WTC11 (cell line): ENCODE data around the gene GRIK2. TPM values are rescaled to one million over a fixed set of nuclear protein-coding genes. Genes with fewer than 3 reads are reported as not detected.

Experiments
- ATAC-seq: fragments of 200-7000 bp; cut with Tn5 transposase; 2 replicates; pipeline ENCODE4 v1.10.0; 2021; ENCODE audit warnings: mild to moderate bottlenecking, moderate library complexity
- CTCF ChIA-PET: fragments of 300-600 bp; sonication (Branson Sonifier 250); formaldehyde crosslinking; loops from one replicate; lab custom pipeline; 2021; ENCODE audit warnings: antibody characterized with exemption; lab: Charles Lee
- POLR2A ChIA-PET: fragments of 350-600 bp; sonication (Branson Sonifier 250); formaldehyde crosslinking; loops from one replicate; lab custom pipeline; 2021; ENCODE audit warnings: antibody characterized with exemption; lab: Charles Lee
- DNase-seq: peaks from one replicate; pipeline ENCODE4 v3.0.0; 2021; ENCODE audit warnings: low spot score
- H3K27ac Mint-ChIP-seq: 2 replicates; pipeline ENCODE4 v1.8.0; 2021; ENCODE audit warnings: mixed read lengths
- H3K27me3 Mint-ChIP-seq: 2 replicates; pipeline ENCODE4 v1.8.0; 2021; ENCODE audit warnings: low read depth, mild to moderate bottlenecking, moderate library complexity, mixed read lengths
- H3K36me3 Mint-ChIP-seq: 2 replicates; pipeline ENCODE4 v1.8.0; 2021; ENCODE audit warnings: mixed read lengths
- H3K4me1 Mint-ChIP-seq: 2 replicates; pipeline ENCODE4 v1.8.0; 2022; ENCODE audit warnings: mixed read lengths
- H3K4me3 Mint-ChIP-seq: 2 replicates; pipeline ENCODE4 v1.8.0; 2021; ENCODE audit warnings: mild to moderate bottlenecking, moderate library complexity, mixed read lengths
- H3K9me3 Mint-ChIP-seq: 2 replicates; pipeline ENCODE4 v1.8.0; 2021; ENCODE audit warnings: mixed read lengths
- ETV6 ChIP-seq: sonication (generic); formaldehyde crosslinking; IDR thresholded peaks from 2 replicates; pipeline ENCODE4 v1.8.1; 2022; ENCODE audit warnings: mild to moderate bottlenecking, missing genetic modification reagents
- GABPB1 ChIP-seq: sonication (generic); formaldehyde crosslinking; IDR thresholded peaks from 2 replicates; pipeline ENCODE4 v1.8.1; 2023; ENCODE audit warnings: mild to moderate bottlenecking, missing genetic modification reagents
- OVOL2 ChIP-seq: fragments of 250-450 bp; sonication (Bioruptor Pico); IDR thresholded peaks from 2 replicates; pipeline ENCODE4 v1.9.0; 2021; ENCODE audit warnings: mild to moderate bottlenecking, borderline replicate concordance
- TCF7 ChIP-seq: sonication (generic); formaldehyde crosslinking; IDR thresholded peaks from 2 replicates; pipeline ENCODE4 v1.8.0; 2022; ENCODE audit warnings: mild to moderate bottlenecking, low read depth, missing genetic modification reagents, moderate library complexity
- ZNF219 ChIP-seq: sonication (generic); formaldehyde crosslinking; IDR thresholded peaks from 2 replicates; pipeline ENCODE4 v1.8.0; 2023; ENCODE audit warnings: missing genetic modification reagents, mild to moderate bottlenecking, borderline replicate concordance
- ZNF396 ChIP-seq: fragments of 250-450 bp; sonication (Bioruptor Pico); IDR thresholded peaks from 2 replicates; pipeline ENCODE4 v1.8.0; 2021; ENCODE audit warnings: mild to moderate bottlenecking, moderate library complexity, borderline replicate concordance
- total RNA-seq: library from RNA; stranded (reverse); gene quantifications from 3 replicates; pipeline ENCODE4 v1.2.3, GENCODE V29; 2021
- TF ChIP-seq, protein P1 (sequence below): sonication (generic); formaldehyde crosslinking; conservative IDR thresholded peaks from 2 replicates; pipeline ENCODE4 v1.8.1; 2023; ENCODE audit warnings: mild to moderate bottlenecking, low read depth, missing genetic modification reagents, moderate library complexity
- TF ChIP-seq, protein P2 (sequence below): sonication (generic); formaldehyde crosslinking; IDR thresholded peaks from 2 replicates; pipeline ENCODE4 v1.8.1; 2022; ENCODE audit warnings: low read depth, missing genetic modification reagents, borderline replicate concordance
- TF ChIP-seq, protein P3 (sequence below): sonication (generic); formaldehyde crosslinking; IDR thresholded peaks from 2 replicates; pipeline ENCODE4 v1.8.1; 2023; ENCODE audit warnings: mild to moderate bottlenecking, missing genetic modification reagents
- TF ChIP-seq, protein P4 (sequence below): sonication (generic); formaldehyde crosslinking; IDR thresholded peaks from 2 replicates; pipeline ENCODE4 v1.8.0; 2023; ENCODE audit warnings: missing genetic modification reagents, mild to moderate bottlenecking, borderline replicate concordance
- TF ChIP-seq, protein P5 (sequence below): sonication (generic); formaldehyde crosslinking; IDR thresholded peaks from 2 replicates; pipeline ENCODE4 v1.8.0; 2023; ENCODE audit warnings: mild to moderate bottlenecking, missing genetic modification reagents
- TF ChIP-seq, protein P6 (sequence below): sonication (generic); formaldehyde crosslinking; IDR thresholded peaks from 2 replicates; pipeline ENCODE4 v1.8.0; 2022; ENCODE audit warnings: missing genetic modification reagents
- TF ChIP-seq, protein P7 (sequence below): sonication (generic); formaldehyde crosslinking; conservative IDR thresholded peaks from 2 replicates; pipeline ENCODE4 v1.8.1; 2022; ENCODE audit warnings: mild to moderate bottlenecking, missing genetic modification reagents
- TF ChIP-seq, protein P8 (sequence below): sonication (generic); formaldehyde crosslinking; IDR thresholded peaks from 2 replicates; pipeline ENCODE4 v1.8.1; 2022; ENCODE audit warnings: mild to moderate bottlenecking, missing genetic modification reagents, moderate library complexity, borderline replicate concordance

Gene GRIK2
- total RNA-seq, 1 experiment from 2014 or later = 2.7 TPM

DNA sequence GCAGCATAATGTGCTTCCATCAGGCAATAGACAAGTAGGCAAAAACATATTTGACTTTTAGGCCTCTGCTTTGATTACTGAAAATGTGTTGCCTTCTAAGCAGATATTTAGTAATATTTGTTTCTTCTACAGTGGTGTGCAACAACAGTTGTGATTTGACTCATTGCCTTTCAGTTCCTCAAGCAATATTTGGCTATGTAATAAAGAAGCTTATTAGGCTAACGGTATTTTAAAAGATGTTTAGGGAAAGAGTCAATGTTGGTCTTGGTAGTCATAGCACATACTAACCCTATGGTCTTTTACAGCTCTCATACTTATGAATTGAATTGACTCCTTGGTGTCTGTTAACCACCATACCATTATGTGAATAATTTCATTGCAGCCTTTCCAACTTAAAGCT is 124.1 kb downstream of the GRIK2 start:
- Mint-ChIP-seq H3K9me3 (no peaks in the 10 kb centered on the region), H3K27ac (no peak overlapping the region), H3K4me1 (peaks cover 14% of the 10 kb centered on the region), H3K4me3 (no peak overlapping the region)
- POLR2A ChIA-PET = no interaction called here
- TF ChIP-seq TCF7 (CRISPR knock-in tag) (no peak), ZNF219 (CRISPR knock-in tag) (no peak)
- TF ChIP-seq, protein P1, sequence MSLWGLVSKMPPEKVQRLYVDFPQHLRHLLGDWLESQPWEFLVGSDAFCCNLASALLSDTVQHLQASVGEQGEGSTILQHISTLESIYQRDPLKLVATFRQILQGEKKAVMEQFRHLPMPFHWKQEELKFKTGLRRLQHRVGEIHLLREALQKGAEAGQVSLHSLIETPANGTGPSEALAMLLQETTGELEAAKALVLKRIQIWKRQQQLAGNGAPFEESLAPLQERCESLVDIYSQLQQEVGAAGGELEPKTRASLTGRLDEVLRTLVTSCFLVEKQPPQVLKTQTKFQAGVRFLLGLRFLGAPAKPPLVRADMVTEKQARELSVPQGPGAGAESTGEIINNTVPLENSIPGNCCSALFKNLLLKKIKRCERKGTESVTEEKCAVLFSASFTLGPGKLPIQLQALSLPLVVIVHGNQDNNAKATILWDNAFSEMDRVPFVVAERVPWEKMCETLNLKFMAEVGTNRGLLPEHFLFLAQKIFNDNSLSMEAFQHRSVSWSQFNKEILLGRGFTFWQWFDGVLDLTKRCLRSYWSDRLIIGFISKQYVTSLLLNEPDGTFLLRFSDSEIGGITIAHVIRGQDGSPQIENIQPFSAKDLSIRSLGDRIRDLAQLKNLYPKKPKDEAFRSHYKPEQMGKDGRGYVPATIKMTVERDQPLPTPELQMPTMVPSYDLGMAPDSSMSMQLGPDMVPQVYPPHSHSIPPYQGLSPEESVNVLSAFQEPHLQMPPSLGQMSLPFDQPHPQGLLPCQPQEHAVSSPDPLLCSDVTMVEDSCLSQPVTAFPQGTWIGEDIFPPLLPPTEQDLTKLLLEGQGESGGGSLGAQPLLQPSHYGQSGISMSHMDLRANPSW (CRISPR knock-in tag) = no peak
- TF ChIP-seq, protein P2, sequence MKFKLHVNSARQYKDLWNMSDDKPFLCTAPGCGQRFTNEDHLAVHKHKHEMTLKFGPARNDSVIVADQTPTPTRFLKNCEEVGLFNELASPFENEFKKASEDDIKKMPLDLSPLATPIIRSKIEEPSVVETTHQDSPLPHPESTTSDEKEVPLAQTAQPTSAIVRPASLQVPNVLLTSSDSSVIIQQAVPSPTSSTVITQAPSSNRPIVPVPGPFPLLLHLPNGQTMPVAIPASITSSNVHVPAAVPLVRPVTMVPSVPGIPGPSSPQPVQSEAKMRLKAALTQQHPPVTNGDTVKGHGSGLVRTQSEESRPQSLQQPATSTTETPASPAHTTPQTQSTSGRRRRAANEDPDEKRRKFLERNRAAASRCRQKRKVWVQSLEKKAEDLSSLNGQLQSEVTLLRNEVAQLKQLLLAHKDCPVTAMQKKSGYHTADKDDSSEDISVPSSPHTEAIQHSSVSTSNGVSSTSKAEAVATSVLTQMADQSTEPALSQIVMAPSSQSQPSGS (CRISPR knock-in tag) = no peak
- TF ChIP-seq, protein P3, sequence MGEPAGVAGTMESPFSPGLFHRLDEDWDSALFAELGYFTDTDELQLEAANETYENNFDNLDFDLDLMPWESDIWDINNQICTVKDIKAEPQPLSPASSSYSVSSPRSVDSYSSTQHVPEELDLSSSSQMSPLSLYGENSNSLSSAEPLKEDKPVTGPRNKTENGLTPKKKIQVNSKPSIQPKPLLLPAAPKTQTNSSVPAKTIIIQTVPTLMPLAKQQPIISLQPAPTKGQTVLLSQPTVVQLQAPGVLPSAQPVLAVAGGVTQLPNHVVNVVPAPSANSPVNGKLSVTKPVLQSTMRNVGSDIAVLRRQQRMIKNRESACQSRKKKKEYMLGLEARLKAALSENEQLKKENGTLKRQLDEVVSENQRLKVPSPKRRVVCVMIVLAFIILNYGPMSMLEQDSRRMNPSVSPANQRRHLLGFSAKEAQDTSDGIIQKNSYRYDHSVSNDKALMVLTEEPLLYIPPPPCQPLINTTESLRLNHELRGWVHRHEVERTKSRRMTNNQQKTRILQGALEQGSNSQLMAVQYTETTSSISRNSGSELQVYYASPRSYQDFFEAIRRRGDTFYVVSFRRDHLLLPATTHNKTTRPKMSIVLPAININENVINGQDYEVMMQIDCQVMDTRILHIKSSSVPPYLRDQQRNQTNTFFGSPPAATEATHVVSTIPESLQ (CRISPR knock-in tag) = no peak
- TF ChIP-seq, all 79 proteins: peak for 0
- Mint-ChIP-seq H3K36me3 (no peaks in the 10 kb centered on the region), H3K27me3 (no peaks in the 10 kb centered on the region)
- no peak for DNase-seq
- no peak for ATAC-seq
- CTCF ChIA-PET = no interaction called here

DNA sequence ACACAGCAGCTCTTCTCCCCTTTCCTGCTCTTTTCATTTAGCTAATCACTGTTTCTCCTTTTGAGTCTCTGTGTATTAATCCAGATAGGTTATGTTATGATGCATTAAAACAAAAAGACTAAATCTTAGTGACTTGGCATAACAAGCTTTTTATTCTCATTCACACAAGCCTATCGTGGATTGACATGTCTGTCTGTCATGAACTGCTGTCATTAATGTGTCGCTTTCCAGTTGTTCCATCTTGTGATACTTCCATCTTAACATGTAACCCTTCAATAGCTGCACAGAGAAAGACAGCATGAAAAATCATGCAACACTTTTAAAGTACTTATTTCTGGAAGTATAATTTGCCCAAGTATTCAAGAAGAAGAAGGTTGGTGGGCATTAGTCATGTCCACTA is 128.7 kb downstream of the GRIK2 start:
- Mint-ChIP-seq H3K36me3 (no peaks in the 10 kb centered on the region), H3K9me3 (no peaks in the 10 kb centered on the region; the same call in 1 of the 2 replicates), H3K27me3 (no peaks in the 10 kb centered on the region), H3K4me3 (no peak overlapping the region), H3K4me1 (no peaks in the 10 kb centered on the region), H3K27ac (no peak overlapping the region)
- ATAC-seq (no peak), DNase-seq (no peak)
- ChIA-PET CTCF (no interaction called here), POLR2A (no interaction called here)
- TF ChIP-seq ETV6 (CRISPR knock-in tag) = no peak
- TF ChIP-seq, protein P4, sequence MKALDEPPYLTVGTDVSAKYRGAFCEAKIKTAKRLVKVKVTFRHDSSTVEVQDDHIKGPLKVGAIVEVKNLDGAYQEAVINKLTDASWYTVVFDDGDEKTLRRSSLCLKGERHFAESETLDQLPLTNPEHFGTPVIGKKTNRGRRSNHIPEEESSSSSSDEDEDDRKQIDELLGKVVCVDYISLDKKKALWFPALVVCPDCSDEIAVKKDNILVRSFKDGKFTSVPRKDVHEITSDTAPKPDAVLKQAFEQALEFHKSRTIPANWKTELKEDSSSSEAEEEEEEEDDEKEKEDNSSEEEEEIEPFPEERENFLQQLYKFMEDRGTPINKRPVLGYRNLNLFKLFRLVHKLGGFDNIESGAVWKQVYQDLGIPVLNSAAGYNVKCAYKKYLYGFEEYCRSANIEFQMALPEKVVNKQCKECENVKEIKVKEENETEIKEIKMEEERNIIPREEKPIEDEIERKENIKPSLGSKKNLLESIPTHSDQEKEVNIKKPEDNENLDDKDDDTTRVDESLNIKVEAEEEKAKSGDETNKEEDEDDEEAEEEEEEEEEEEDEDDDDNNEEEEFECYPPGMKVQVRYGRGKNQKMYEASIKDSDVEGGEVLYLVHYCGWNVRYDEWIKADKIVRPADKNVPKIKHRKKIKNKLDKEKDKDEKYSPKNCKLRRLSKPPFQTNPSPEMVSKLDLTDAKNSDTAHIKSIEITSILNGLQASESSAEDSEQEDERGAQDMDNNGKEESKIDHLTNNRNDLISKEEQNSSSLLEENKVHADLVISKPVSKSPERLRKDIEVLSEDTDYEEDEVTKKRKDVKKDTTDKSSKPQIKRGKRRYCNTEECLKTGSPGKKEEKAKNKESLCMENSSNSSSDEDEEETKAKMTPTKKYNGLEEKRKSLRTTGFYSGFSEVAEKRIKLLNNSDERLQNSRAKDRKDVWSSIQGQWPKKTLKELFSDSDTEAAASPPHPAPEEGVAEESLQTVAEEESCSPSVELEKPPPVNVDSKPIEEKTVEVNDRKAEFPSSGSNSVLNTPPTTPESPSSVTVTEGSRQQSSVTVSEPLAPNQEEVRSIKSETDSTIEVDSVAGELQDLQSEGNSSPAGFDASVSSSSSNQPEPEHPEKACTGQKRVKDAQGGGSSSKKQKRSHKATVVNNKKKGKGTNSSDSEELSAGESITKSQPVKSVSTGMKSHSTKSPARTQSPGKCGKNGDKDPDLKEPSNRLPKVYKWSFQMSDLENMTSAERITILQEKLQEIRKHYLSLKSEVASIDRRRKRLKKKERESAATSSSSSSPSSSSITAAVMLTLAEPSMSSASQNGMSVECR (CRISPR knock-in tag) = no peak
- TF ChIP-seq, protein P5, sequence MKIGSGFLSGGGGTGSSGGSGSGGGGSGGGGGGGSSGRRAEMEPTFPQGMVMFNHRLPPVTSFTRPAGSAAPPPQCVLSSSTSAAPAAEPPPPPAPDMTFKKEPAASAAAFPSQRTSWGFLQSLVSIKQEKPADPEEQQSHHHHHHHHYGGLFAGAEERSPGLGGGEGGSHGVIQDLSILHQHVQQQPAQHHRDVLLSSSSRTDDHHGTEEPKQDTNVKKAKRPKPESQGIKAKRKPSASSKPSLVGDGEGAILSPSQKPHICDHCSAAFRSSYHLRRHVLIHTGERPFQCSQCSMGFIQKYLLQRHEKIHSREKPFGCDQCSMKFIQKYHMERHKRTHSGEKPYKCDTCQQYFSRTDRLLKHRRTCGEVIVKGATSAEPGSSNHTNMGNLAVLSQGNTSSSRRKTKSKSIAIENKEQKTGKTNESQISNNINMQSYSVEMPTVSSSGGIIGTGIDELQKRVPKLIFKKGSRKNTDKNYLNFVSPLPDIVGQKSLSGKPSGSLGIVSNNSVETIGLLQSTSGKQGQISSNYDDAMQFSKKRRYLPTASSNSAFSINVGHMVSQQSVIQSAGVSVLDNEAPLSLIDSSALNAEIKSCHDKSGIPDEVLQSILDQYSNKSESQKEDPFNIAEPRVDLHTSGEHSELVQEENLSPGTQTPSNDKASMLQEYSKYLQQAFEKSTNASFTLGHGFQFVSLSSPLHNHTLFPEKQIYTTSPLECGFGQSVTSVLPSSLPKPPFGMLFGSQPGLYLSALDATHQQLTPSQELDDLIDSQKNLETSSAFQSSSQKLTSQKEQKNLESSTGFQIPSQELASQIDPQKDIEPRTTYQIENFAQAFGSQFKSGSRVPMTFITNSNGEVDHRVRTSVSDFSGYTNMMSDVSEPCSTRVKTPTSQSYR (CRISPR knock-in tag) = no peak
- TF ChIP-seq, protein P6, sequence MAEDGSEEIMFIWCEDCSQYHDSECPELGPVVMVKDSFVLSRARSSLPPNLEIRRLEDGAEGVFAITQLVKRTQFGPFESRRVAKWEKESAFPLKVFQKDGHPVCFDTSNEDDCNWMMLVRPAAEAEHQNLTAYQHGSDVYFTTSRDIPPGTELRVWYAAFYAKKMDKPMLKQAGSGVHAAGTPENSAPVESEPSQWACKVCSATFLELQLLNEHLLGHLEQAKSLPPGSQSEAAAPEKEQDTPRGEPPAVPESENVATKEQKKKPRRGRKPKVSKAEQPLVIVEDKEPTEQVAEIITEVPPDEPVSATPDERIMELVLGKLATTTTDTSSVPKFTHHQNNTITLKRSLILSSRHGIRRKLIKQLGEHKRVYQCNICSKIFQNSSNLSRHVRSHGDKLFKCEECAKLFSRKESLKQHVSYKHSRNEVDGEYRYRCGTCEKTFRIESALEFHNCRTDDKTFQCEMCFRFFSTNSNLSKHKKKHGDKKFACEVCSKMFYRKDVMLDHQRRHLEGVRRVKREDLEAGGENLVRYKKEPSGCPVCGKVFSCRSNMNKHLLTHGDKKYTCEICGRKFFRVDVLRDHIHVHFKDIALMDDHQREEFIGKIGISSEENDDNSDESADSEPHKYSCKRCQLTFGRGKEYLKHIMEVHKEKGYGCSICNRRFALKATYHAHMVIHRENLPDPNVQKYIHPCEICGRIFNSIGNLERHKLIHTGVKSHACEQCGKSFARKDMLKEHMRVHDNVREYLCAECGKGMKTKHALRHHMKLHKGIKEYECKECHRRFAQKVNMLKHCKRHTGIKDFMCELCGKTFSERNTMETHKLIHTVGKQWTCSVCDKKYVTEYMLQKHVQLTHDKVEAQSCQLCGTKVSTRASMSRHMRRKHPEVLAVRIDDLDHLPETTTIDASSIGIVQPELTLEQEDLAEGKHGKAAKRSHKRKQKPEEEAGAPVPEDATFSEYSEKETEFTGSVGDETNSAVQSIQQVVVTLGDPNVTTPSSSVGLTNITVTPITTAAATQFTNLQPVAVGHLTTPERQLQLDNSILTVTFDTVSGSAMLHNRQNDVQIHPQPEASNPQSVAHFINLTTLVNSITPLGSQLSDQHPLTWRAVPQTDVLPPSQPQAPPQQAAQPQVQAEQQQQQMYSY (CRISPR knock-in tag) = no peak
- TF ChIP-seq ZNF396 (CRISPR knock-in tag) = no peak
- no peak for TF ChIP-seq GABPB1
- TF ChIP-seq OVOL2 (CRISPR knock-in tag) = no peak
- TF ChIP-seq, protein P7, sequence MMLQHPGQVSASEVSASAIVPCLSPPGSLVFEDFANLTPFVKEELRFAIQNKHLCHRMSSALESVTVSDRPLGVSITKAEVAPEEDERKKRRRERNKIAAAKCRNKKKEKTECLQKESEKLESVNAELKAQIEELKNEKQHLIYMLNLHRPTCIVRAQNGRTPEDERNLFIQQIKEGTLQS (CRISPR knock-in tag) = no peak
- TF ChIP-seq, protein P8, sequence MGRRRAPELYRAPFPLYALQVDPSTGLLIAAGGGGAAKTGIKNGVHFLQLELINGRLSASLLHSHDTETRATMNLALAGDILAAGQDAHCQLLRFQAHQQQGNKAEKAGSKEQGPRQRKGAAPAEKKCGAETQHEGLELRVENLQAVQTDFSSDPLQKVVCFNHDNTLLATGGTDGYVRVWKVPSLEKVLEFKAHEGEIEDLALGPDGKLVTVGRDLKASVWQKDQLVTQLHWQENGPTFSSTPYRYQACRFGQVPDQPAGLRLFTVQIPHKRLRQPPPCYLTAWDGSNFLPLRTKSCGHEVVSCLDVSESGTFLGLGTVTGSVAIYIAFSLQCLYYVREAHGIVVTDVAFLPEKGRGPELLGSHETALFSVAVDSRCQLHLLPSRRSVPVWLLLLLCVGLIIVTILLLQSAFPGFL (CRISPR knock-in tag) = no peak
